Measurements from ENCODE around the gene GALNS. TPM values are rescaled to one million over a fixed set of nuclear protein-coding genes. Genes with fewer than 3 reads are reported as not detected.
"Not testable (repeated sequence)": the region's sequence is repeated elsewhere in the genome, so short reads cannot be mapped to it uniquely, and the experiment has no call there.

GALNS gene
- total RNA-seq, 2 experiments from 2014 or later: 30.8 to 38.8 TPM

DNA sequence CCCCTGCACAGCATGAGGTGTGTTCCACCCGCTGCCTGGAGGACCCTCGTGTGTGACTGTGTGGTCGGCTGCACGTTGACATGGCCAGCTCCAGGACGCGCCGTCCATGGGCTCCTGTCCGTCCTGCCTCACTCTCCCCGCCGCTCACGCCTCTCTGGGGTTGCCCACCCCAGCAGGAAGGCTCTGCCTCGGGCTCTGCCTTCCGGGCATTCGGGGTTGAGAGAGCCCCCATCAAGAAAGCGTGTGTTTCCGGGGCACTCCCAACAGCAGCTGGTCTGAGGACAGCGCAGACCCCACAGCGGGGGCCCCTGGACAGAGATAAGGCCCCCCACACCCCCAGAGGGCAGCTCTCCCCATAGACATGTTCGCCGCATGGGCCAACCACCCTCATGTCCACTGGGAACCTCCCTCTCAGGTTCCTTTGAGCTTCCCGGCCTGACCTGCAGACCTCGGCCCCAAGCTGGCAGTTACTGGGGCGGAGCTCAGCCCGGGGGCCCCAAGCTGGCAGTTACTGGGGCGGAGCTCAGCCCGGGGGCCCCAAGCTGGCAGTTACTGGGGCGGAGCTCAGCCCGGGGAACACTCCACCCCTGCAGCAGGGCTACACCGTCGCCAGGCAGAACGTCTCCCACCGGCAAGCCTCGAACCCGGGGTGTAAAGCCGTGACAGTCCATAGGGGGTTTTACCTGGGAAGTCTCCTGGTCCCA is 63.3 kb downstream of the GALNS start:
- no peaks in the 10 kb centered on the region for H3K36me3 Mint-ChIP-seq
- DNase-seq (no peak), ATAC-seq (peak; percentile 50)
- H3K4me1 Mint-ChIP-seq: peaks cover 51% of the 10 kb centered on the region
- peak overlapping the region; percentile 15 for H3K4me3 Mint-ChIP-seq
- no peaks in the 10 kb centered on the region for H3K9me3 Mint-ChIP-seq (ENCODE audit: low read depth)
- no peaks in the 10 kb centered on the region for H3K27me3 Mint-ChIP-seq
- H3K27ac Mint-ChIP-seq: peak overlapping the region; percentile 62
- CTCF ChIA-PET: interaction anchor here (1.3 to 2.8 kb wide), 6 partner anchors 8 to 64 kb away, joined by 3 to 8 read pairs (median 5); partner anchors contain the start of genes CDT1 and PIEZO1

- Mint-ChIP-seq H3K27me3 (no peaks in the 10 kb centered on the region), H3K4me3 (no peak overlapping the region), H3K4me1 (peaks cover 51% of the 10 kb centered on the region), H3K9me3 (ENCODE audit: low read depth) (no peaks in the 10 kb centered on the region), H3K36me3 (no peaks in the 10 kb centered on the region), H3K27ac (peak overlapping the region; percentile 62)
- DNase-seq (no peak), ATAC-seq (no peak)
- CTCF ChIA-PET: interaction anchor here (1.3 to 2.8 kb wide), 4 partner anchors 8 to 50 kb away, joined by 3 to 8 read pairs (median 4); partner anchors contain the start of gene PIEZO1
Measured at GRCh38 chr16:88792668-88793250, 64.0 kb downstream of the GALNS start.

- H3K4me3 Mint-ChIP-seq: no peak overlapping the region
- H3K4me1 Mint-ChIP-seq: peaks cover 51% of the 10 kb centered on the region
- no peaks in the 10 kb centered on the region for H3K36me3 Mint-ChIP-seq
- H3K27ac Mint-ChIP-seq: no peak overlapping the region
- H3K9me3 Mint-ChIP-seq (ENCODE audit: low read depth): no peaks in the 10 kb centered on the region
- ATAC-seq (no peak), DNase-seq (no peak)
- CTCF ChIA-PET: interaction anchor here (0.6 to 1.6 kb wide), 3 partner anchors 9 to 49 kb away, joined by 3 to 5 read pairs (median 3); partner anchors contain the start of gene APRT
- no peaks in the 10 kb centered on the region for H3K27me3 Mint-ChIP-seq
Measured at GRCh38 chr16:88792078-88792550, 64.6 kb downstream of the GALNS start.

GRCh38 chr16:88790312-88791211 is 66.2 kb downstream of the GALNS start:
- CTCF ChIA-PET: interaction anchor here (1.0 kb wide), 1 partner anchor 109 kb away, joined by 3 read pairs; no protein-coding TSS in a partner anchor
- no peaks in the 10 kb centered on the region for H3K36me3 Mint-ChIP-seq
- H3K9me3 Mint-ChIP-seq (ENCODE audit: low read depth): no peaks in the 10 kb centered on the region
- H3K27ac Mint-ChIP-seq: peak overlapping the region; percentile 86
- no peaks in the 10 kb centered on the region for H3K27me3 Mint-ChIP-seq
- peaks cover 53% of the 10 kb centered on the region for H3K4me1 Mint-ChIP-seq
- H3K4me3 Mint-ChIP-seq: peak overlapping the region; percentile 60
- ATAC-seq (peak; percentile 75), DNase-seq (peak; percentile 81)

DNA sequence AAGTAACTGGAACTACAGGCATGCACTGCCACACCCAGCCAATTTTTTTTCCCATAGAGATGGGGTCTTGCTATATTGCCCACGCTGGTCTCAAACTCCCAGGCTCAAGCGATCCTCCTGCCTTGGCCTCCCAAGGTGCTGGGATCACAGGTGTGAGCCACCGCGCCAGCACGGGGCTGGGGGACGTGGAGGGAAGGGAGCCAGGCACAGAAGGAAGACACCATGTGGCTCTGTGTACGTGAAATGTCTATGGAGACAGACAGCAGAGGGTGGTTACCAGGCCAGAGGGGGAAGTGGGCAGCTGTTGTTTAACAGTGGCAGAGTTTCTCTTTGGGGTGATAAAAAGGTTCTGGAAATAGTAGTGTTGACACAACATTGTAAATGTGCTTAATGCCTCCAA is 67.2 kb downstream of the GALNS start:
- peaks cover 46% of the 10 kb centered on the region for H3K4me1 Mint-ChIP-seq

DNA sequence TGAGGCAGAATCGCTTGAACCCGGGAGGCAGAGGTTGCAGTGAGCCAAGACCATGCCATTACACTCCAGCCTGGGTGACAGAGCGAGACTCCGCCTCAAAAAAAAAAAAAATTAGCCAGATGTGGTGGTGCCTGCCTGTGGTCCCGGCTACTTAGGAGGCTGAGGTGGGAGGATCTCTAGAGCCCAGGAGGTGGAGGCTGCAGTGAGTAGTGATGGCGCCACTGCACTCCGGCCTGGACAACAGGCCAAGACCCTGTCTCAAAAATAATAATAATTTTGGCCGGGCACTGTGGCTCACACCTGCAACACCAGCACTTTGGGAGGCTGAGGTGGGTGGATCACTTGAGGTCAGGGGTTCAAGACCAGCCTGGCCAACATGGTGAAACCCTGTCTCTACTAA is 68.0 kb downstream of the GALNS start:
- H3K36me3 Mint-ChIP-seq; DNase-seq; ATAC-seq; H3K27ac Mint-ChIP-seq; H3K9me3 Mint-ChIP-seq (ENCODE audit: low read depth); H3K4me3 Mint-ChIP-seq; H3K27me3 Mint-ChIP-seq: not testable (repeated sequence)
- CTCF ChIA-PET: interaction anchor here (4.9 kb wide), 1 partner anchor 46 kb away, joined by 17 read pairs; no protein-coding TSS in a partner anchor
- peaks cover 42% of the 10 kb centered on the region for H3K4me1 Mint-ChIP-seq

More for the DNA sequence above, 67.2 kb downstream of the GALNS start:
- CTCF ChIA-PET: interaction anchor here (1.0 to 4.9 kb wide), 2 partner anchors 47 to 108 kb away, joined by 3 to 17 read pairs; no protein-coding TSS in a partner anchor
- H3K9me3 Mint-ChIP-seq (ENCODE audit: low read depth): no peaks in the 10 kb centered on the region
- DNase-seq (no peak), ATAC-seq (no peak)
- no peaks in the 10 kb centered on the region for H3K36me3 Mint-ChIP-seq
- no peaks in the 10 kb centered on the region for H3K27me3 Mint-ChIP-seq
- peak overlapping the region; percentile 60 for H3K4me3 Mint-ChIP-seq
- H3K27ac Mint-ChIP-seq: peak overlapping the region; percentile 86

DNA sequence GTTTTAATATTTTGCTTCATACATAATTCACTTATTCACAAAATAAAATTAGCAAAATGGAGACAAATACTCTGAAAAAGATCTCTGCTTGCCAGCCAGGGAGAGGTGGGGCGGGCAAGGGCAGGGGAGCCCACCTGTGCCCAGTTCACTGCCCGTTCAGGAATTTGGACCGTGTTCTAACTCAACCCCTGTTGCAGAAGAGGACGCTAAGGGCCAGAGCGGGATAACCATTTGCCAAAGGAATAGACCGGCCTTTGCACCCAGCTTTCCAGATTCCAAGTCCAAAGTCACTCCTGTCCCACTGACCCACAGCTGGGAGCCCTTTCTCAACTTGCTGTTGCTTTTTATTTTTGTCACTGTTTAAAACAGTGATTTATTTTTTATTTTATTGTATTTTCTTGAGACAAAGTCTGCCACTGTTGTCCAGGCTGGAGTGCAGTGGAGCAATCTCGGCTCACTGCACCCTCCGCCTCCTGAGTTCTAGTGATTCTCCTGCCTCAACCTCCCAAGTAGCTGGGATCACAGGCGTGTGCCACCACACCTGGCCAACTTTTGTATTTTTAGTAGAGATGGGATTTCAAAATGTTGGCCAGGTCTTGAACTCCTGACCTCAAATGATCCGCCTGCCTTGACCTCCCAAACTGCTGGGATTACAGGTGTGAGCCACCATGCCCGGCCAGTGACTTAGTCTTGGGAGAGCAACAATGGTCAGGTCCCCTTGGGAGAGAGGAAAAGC is 69.0 kb downstream of the GALNS start:
- no peak overlapping the region for H3K4me3 Mint-ChIP-seq
- DNase-seq: no peak
- no peak for ATAC-seq
- H3K27me3 Mint-ChIP-seq: no peaks in the 10 kb centered on the region
- CTCF ChIA-PET: interaction anchor here (0.7 to 4.9 kb wide), 6 partner anchors 12 to 146 kb away, joined by 3 to 17 read pairs (median 4); partner anchors contain the start of gene APRT
- no peak overlapping the region for H3K27ac Mint-ChIP-seq
- no peaks in the 10 kb centered on the region for H3K9me3 Mint-ChIP-seq (ENCODE audit: low read depth)
- H3K36me3 Mint-ChIP-seq: peaks cover 2% of the 10 kb centered on the region
- H3K4me1 Mint-ChIP-seq: peaks cover 43% of the 10 kb centered on the region

- peak; percentile 84 for DNase-seq
Measured at GRCh38 chr16:88785106-88785924, 71.4 kb downstream of the GALNS start, which contains the start of gene PIEZO1. PIEZO1 (minus strand) TSS chr16:88785220; CDS start chr16:88784964, 256 bp downstream.

GRCh38 chr16:88784856-88785105 is 72.0 kb downstream of the GALNS start:
- ATAC-seq (peak; percentile 13), DNase-seq (no peak)
- H3K27ac Mint-ChIP-seq: no peak overlapping the region
- peaks cover 48% of the 10 kb centered on the region for H3K4me1 Mint-ChIP-seq
- CTCF ChIA-PET: interaction anchor here (0.6 to 7.7 kb wide), 10 partner anchors 10 to 80 kb away, joined by 3 to 90 read pairs (median 4); partner anchors contain the start of genes APRT and CDT1
- peaks cover 2% of the 10 kb centered on the region for H3K36me3 Mint-ChIP-seq
- peak overlapping the region; percentile 76 for H3K4me3 Mint-ChIP-seq
- H3K9me3 Mint-ChIP-seq (ENCODE audit: low read depth): no peaks in the 10 kb centered on the region
- H3K27me3 Mint-ChIP-seq: no peaks in the 10 kb centered on the region

More at GRCh38 chr16:88785106-88785924, 71.4 kb downstream of the GALNS start, which contains the start of gene PIEZO1:
- peak within 1 kb of the TSS; percentile 76 for H3K4me3 Mint-ChIP-seq
- peaks cover 2% of the 10 kb centered on the region for H3K36me3 Mint-ChIP-seq
- CTCF ChIA-PET: interaction anchor here (0.7 to 4.9 kb wide), 6 partner anchors 9 to 42 kb away, joined by 3 to 17 read pairs (median 5); partner anchors contain the start of gene CDT1
- no peaks in the 10 kb centered on the region for H3K9me3 Mint-ChIP-seq (ENCODE audit: low read depth)
- H3K27ac Mint-ChIP-seq: peak within 1 kb of the TSS; percentile 88
- peaks cover 48% of the 10 kb centered on the region for H3K4me1 Mint-ChIP-seq
- ATAC-seq: peak; percentile 40
- no peaks in the 10 kb centered on the region for H3K27me3 Mint-ChIP-seq

DNA sequence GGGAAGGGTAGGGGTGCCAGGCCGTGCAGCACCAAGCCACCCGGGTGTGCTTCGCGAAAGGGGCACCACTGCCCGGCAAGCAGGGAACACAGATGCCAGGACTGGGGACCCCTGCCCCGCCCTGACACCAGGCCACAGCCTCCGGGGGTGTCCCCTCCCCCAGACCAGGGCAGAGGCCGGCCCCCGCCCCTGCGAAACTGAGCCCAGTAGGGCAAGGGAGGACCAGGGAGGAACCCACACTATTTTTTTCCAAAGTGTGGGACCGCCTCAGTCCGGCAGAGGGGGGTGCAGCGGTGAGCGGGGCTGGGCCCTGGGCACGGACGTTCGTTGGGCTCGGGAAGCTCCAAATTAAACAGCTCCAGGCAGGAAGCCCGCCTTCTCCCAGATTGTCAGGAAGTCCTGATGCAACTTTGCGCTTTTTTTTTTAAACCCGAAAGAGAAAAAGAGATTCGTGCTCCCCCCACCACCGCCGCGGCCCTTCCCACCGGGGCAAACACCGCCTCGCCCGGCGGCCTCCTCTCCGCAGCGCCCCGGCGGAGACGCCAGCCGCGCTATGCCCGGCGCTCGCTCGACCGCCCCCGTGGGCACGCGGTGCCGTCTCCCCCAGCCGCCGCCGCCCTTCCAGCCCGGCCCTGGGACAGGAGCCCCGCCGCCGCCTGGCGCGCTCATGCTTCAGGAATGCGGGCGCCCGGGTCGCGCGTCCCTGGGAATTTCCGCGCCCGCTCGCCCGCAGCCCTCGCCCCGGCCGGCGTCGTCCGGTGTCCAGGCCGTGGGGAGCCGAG is 72.5 kb downstream of the GALNS start:
- H3K4me1 Mint-ChIP-seq: peaks cover 48% of the 10 kb centered on the region
- CTCF ChIA-PET: interaction anchor here (0.5 to 7.7 kb wide), 11 partner anchors 10 to 189 kb away, joined by 3 to 90 read pairs (median 4); partner anchors contain the start of genes APRT and CDT1
- H3K4me3 Mint-ChIP-seq: peak overlapping the region; percentile 76
- H3K27ac Mint-ChIP-seq: peak overlapping the region; percentile 88
- DNase-seq: peak; percentile 76
- no peaks in the 10 kb centered on the region for H3K9me3 Mint-ChIP-seq (ENCODE audit: low read depth)
- peak; percentile 25 for ATAC-seq
- peaks cover 2% of the 10 kb centered on the region for H3K36me3 Mint-ChIP-seq
- H3K27me3 Mint-ChIP-seq: no peaks in the 10 kb centered on the region
